Hematopoietic multipotent progenitor cell treated with erythropoietin and hydrocortisone succinate and interleukin-3 and kit ligand, for 15 days (in vitro differentiated cells): ENCODE measurements around the gene TBCD.

Source experiments
- DNase-seq: peaks from one replicate; pipeline ENCODE4 v3.0.0-alpha.2; 2015; ENCODE audit warnings: low spot score

Gene TBCD

GRCh38 chr17:82832411-82832810 lies 80.5 kb downstream of the TBCD start:
- DNase-seq: no peak

GRCh38 chr17:82832881-82833475 lies 81.1 kb downstream of the TBCD start:
- DNase-seq: no peak

- no peak for DNase-seq
Measured at GRCh38 chr17:82835122-82835521, 83.3 kb downstream of the TBCD start.

GRCh38 chr17:82835766-82836512 lies 84.1 kb downstream of the TBCD start:
- no peak for DNase-seq

GRCh38 chr17:82836823-82837357 lies 85.0 kb downstream of the TBCD start:
- no peak for DNase-seq

GRCh38 chr17:82837586-82838320 lies 85.9 kb downstream of the TBCD start:
- no peak for DNase-seq

GRCh38 chr17:82838386-82839063 lies 86.7 kb downstream of the TBCD start:
- no peak for DNase-seq

- no peak for DNase-seq
Measured at GRCh38 chr17:82839617-82840292, 87.9 kb downstream of the TBCD start, which contains the start of gene ZNF750. Gene ZNF750 (minus strand): TSS chr17:82840022. CDS start chr17:82832454, 7,568 bp downstream.

- no peak for DNase-seq
Measured at GRCh38 chr17:82840431-82840831, 88.6 kb downstream of the TBCD start.

- DNase-seq: no peak
Measured at GRCh38 chr17:82841921-82842596, 90.2 kb downstream of the TBCD start.

GRCh38 chr17:82843904-82844680 lies 92.2 kb downstream of the TBCD start:
- DNase-seq: no peak

GRCh38 chr17:82844796-82845162 lies 92.9 kb downstream of the TBCD start:
- no peak for DNase-seq

- DNase-seq: no peak
Measured at GRCh38 chr17:82845163-82845807, 93.4 kb downstream of the TBCD start.

- no peak for DNase-seq
Measured at GRCh38 chr17:82846061-82846691, 94.3 kb downstream of the TBCD start.

- no peak for DNase-seq
Measured at GRCh38 chr17:82848022-82848592, 96.2 kb downstream of the TBCD start.

GRCh38 chr17:82849076-82849945 lies 97.4 kb downstream of the TBCD start:
- no peak for DNase-seq

- DNase-seq: no peak
Measured at GRCh38 chr17:82851381-82851780, 99.5 kb downstream of the TBCD start.

- no peak for DNase-seq
Measured at GRCh38 chr17:82854226-82854625, 102.4 kb downstream of the TBCD start.
